Activated naive CD4-positive, alpha-beta T cell treated with anti-CD3 and anti-CD28 coated beads, Interleukin-2, amount 10 ng/mL, durations not matched to agents 7 days and 5 days (primary cell): Measurements from ENCODE around the gene BICD1.

Experiments
- CTCF ChIA-PET: fragments of 350-600 bp; sonication (Branson Sonifier 250); formaldehyde crosslinking; loops from one replicate; lab custom pipeline; 2021; ENCODE audit warnings: antibody characterized with exemption; lab: Charles Lee
- DNase-seq: peaks from one replicate; pipeline ENCODE4 v3.0.0-alpha.2; 2020
- H3K27ac Mint-ChIP-seq: one replicate; pipeline ENCODE4 v1.8.0; 2021; ENCODE audit warnings: mild to moderate bottlenecking, moderate library complexity, mixed read lengths
- H3K27me3 Mint-ChIP-seq: one replicate; pipeline ENCODE4 v1.8.0; 2021; ENCODE audit warnings: mild to moderate bottlenecking, mixed read lengths
- H3K36me3 Mint-ChIP-seq: one replicate; pipeline ENCODE4 v1.8.0; 2021; ENCODE audit warnings: mixed read lengths
- H3K4me1 Mint-ChIP-seq: one replicate; pipeline ENCODE4 v1.8.0; 2021; ENCODE audit warnings: mixed read lengths
- H3K4me3 Mint-ChIP-seq: one replicate; pipeline ENCODE4 v1.8.0; 2021; ENCODE audit warnings: mild to moderate bottlenecking, moderate library complexity, mixed read lengths
- H3K9me3 Mint-ChIP-seq: one replicate; pipeline ENCODE4 v1.8.0; 2021; ENCODE audit warnings: mixed read lengths

BICD1 gene

GRCh38 chr12:32413412-32413811 is 306.8 kb downstream of the BICD1 start:
- CTCF ChIA-PET = no interaction called here
- Mint-ChIP-seq H3K27ac (no peak overlapping the region), H3K36me3 (no peaks in the 10 kb centered on the region), H3K4me3 (no peak overlapping the region), H3K27me3 (no peaks in the 10 kb centered on the region), H3K9me3 (no peaks in the 10 kb centered on the region), H3K4me1 (no peaks in the 10 kb centered on the region)
- DNase-seq = no peak

- CTCF ChIA-PET = no interaction called here
- H3K36me3 Mint-ChIP-seq = no peaks in the 10 kb centered on the region
- H3K27ac Mint-ChIP-seq = no peak overlapping the region
- H3K4me1 Mint-ChIP-seq = no peaks in the 10 kb centered on the region
- DNase-seq = no peak
- no peaks in the 10 kb centered on the region for H3K27me3 Mint-ChIP-seq
- H3K4me3 Mint-ChIP-seq = no peak overlapping the region
- H3K9me3 Mint-ChIP-seq = no peaks in the 10 kb centered on the region
Observed at GRCh38 chr12:32418221-32418620, 311.6 kb downstream of the BICD1 start.

DNA sequence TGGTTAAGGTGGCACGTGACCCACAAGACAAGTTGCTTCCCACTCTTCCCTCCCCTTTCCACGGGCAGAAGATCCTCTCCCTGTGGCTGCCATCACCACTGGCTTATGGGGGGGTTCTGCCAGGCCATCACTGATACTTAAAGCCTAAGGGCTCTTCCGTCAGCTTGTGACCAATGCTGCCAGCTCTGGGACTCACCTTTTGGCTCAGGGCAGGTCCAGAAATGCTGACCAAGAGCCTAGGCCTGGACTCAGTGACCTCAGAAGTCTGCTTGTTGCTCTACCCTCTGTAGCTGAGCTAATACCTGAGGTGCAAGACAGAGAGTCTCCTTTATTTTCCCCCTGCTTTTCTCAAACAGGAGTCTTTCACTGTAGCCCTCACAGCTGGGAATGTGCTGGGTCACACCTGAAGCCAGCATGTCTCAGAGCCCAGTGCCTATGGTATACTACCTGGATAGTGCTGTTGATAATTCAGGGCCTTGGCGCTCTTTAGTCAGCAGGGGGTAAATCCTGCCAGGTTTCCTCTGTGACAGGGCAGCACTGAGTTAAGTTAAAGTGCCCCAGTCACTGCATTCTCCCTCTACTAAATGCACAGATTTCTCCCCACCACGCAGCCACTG is 312.4 kb downstream of the BICD1 start:
- no peak overlapping the region for H3K4me3 Mint-ChIP-seq
- H3K27me3 Mint-ChIP-seq = no peaks in the 10 kb centered on the region
- DNase-seq = no peak
- H3K27ac Mint-ChIP-seq = no peak overlapping the region
- CTCF ChIA-PET = no interaction called here
- no peaks in the 10 kb centered on the region for H3K9me3 Mint-ChIP-seq
- H3K36me3 Mint-ChIP-seq = no peaks in the 10 kb centered on the region
- no peaks in the 10 kb centered on the region for H3K4me1 Mint-ChIP-seq

DNA sequence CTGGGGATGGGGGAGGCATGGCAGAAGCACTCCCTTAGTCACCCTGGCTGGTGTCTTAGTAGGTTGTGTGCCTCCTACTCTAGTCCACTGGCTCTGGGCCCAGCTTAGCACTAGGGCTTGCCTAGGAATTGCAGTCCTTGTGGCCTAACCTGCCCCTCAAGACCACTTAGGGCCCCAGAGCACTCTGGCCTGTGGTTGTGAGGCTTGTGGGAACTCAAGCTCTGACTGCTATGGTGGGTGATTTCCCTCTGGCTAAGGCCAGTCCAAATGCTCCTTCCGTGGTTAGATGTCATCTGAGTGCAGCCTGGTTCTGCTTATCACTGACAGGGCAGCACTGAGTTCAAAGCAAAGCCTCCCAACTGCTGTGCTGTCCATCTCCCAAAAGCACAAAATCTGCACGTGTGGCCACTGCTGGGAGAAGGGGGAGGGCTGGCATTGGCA is 312.9 kb downstream of the BICD1 start:
- Mint-ChIP-seq H3K4me1 (no peaks in the 10 kb centered on the region), H3K4me3 (no peak overlapping the region), H3K36me3 (no peaks in the 10 kb centered on the region), H3K27me3 (no peaks in the 10 kb centered on the region), H3K27ac (no peak overlapping the region), H3K9me3 (no peaks in the 10 kb centered on the region)
- no peak for DNase-seq
- CTCF ChIA-PET = interaction anchor here (1.0 kb wide), 1 partner anchor 19 kb away, joined by 3 read pairs; no protein-coding TSS in a partner anchor

DNA sequence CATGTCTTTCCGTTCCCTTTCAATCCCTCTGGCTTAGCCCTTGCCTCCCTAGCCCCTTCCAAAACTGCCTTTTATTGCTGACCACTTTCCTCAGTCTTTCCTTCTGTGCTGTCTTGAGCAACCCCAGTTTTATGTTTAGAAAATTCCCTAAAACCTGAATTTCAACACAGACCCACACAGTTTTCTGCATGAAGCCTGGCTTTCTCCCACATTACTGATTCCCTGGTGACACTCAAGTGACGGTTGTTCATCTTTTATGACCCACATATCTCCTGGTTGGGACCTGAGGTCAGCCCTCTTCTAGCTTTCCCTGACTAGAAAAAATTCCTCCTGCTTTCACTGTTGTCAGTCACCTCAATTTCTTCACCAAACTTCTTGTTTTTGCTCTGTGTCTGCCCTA is 313.7 kb downstream of the BICD1 start:
- no peaks in the 10 kb centered on the region for H3K36me3 Mint-ChIP-seq
- no peaks in the 10 kb centered on the region for H3K4me1 Mint-ChIP-seq
- no peak for DNase-seq
- CTCF ChIA-PET = interaction anchor here (1.0 kb wide), 2 partner anchors 13 to 20 kb away, joined by 3 read pairs; no protein-coding TSS in a partner anchor
- no peaks in the 10 kb centered on the region for H3K27me3 Mint-ChIP-seq
- no peak overlapping the region for H3K4me3 Mint-ChIP-seq
- H3K27ac Mint-ChIP-seq = no peak overlapping the region
- no peaks in the 10 kb centered on the region for H3K9me3 Mint-ChIP-seq

DNA sequence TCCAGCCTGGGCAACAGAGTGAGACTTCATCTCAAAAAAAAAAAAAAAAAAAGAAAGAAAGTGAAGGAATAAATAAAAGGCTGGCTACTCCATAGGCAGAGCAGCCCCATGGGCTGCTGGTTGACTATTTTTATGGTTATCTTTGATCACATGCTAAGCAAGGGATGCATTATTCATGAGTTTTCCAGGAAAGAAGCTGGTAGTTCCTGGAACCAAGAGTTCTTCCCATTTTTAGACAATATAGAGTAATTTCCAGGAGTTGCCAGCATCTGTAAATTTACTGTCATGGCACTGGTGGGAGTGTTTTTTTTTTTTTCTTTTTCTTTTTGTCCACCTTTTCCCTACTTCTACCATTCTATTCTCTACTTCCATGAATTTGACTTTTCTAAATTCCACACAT is 316.9 kb downstream of the BICD1 start:
- Mint-ChIP-seq H3K36me3 (peaks cover 2% of the 10 kb centered on the region), H3K27me3 (no peaks in the 10 kb centered on the region), H3K4me3 (no peak overlapping the region), H3K27ac (no peak overlapping the region), H3K9me3 (peaks cover 12% of the 10 kb centered on the region), H3K4me1 (no peaks in the 10 kb centered on the region)
- CTCF ChIA-PET = interaction anchor here (0.7 kb wide), 1 partner anchor 1627 kb away, joined by 3 read pairs; no protein-coding TSS in a partner anchor
- no peak for DNase-seq

DNA sequence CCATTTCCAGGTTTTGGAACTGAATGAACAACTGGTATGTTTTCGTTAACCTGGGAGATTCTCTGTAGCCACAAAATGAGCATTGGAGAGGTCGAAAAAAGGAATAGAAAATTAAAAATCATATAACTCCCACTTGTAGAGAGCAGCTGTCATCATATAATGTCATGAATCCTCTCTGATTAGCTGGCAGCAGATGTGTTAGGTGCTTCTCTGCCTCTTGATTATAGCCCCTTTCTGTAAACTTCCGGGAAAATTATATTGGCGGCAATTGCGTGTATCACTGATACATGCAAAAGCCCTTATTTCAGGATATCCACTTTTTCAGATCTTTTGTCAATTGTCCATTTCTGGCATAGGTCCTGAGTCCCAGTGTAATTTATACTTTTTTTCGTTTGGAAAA is 324.4 kb downstream of the BICD1 start:
- no peak overlapping the region for H3K4me3 Mint-ChIP-seq
- peaks cover 14% of the 10 kb centered on the region for H3K9me3 Mint-ChIP-seq
- CTCF ChIA-PET = no interaction called here
- H3K4me1 Mint-ChIP-seq = no peaks in the 10 kb centered on the region
- DNase-seq = no peak
- H3K27ac Mint-ChIP-seq = no peak overlapping the region
- peaks cover 2% of the 10 kb centered on the region for H3K36me3 Mint-ChIP-seq
- peaks cover 13% of the 10 kb centered on the region for H3K27me3 Mint-ChIP-seq
